ENCODE data around the gene KCNIP4. TPM values are rescaled to one million over a fixed set of nuclear protein-coding genes. Genes with fewer than 3 reads are reported as not detected.

The KCNIP4 gene
- total and polyA plus RNA-seq, 2 donors from 2014 or later: 9.8 to 43.9 TPM

GRCh38 chr4:21795091-21795490 is 153.5 kb downstream of the KCNIP4 start:
- FAIRE-seq: no peak

GRCh38 chr4:21792736-21793135 is 155.8 kb downstream of the KCNIP4 start:
- DNase-seq (no peak), FAIRE-seq (no peak)
- Histone ChIP-seq H3K27ac (ENCODE audit: low read depth in 2 of 2, low read length in 2 of 2) (no peak overlapping the region), H3K4me1 (ENCODE audit: control insufficient read depth in 2 of 3, insufficient read depth in 2 of 3, low read depth in 1 of 3, low read length in 3 of 3) (no peaks in the 10 kb centered on the region), H3K4me3 (ENCODE audit: low read length in 3 of 3) (no peak overlapping the region), H3K9me3 (ENCODE audit: control insufficient read depth in 2 of 3, insufficient read depth in 1 of 3, low read length in 3 of 3) (no peaks in the 10 kb centered on the region), H3K36me3 (ENCODE audit: control insufficient read depth in 2 of 3, insufficient read depth in 3 of 3, low read length in 3 of 3) (no peaks in the 10 kb centered on the region), H3K9ac (ENCODE audit: low read length in 3 of 3) (no peak overlapping the region), H3K27me3 (ENCODE audit: control insufficient read depth, insufficient read depth, low read length) (no peaks in the 10 kb centered on the region)
- no peak for TF ChIP-seq CTCF (IDR thresholded peaks at IDR 0.05; ENCODE audit: borderline replicate concordance, extremely low read depth, insufficient read depth)
- intact Hi-C loops (cut with DNase I): no loop called here

More at GRCh38 chr4:21795091-21795490, 153.5 kb downstream of the KCNIP4 start:
- Histone ChIP-seq H3K36me3 (ENCODE audit: control insufficient read depth in 2 of 3, insufficient read depth in 3 of 3, low read length in 3 of 3) (no peaks in the 10 kb centered on the region), H3K9ac (ENCODE audit: low read length in 3 of 3) (no peak overlapping the region), H3K4me1 (ENCODE audit: control insufficient read depth in 2 of 3, insufficient read depth in 2 of 3, low read depth in 1 of 3, low read length in 3 of 3) (no peaks in the 10 kb centered on the region), H3K9me3 (ENCODE audit: control insufficient read depth in 2 of 3, insufficient read depth in 1 of 3, low read length in 3 of 3) (no peaks in the 10 kb centered on the region), H3K27ac (ENCODE audit: low read depth in 2 of 2, low read length in 2 of 2) (no peak overlapping the region), H3K27me3 (ENCODE audit: control insufficient read depth, insufficient read depth, low read length) (no peaks in the 10 kb centered on the region), H3K4me3 (ENCODE audit: low read length in 3 of 3) (no peak overlapping the region)
- intact Hi-C loops (cut with DNase I): no loop called here
- no peak for TF ChIP-seq CTCF (IDR thresholded peaks at IDR 0.05; ENCODE audit: borderline replicate concordance, extremely low read depth, insufficient read depth)
- DNase-seq: no peak

- no peaks in the 10 kb centered on the region for H3K9me3 ChIP-seq (ENCODE audit: control insufficient read depth in 2 of 3, insufficient read depth in 1 of 3, low read length in 3 of 3)
- no peak overlapping the region for H3K9ac ChIP-seq (ENCODE audit: low read length in 3 of 3)
- no peaks in the 10 kb centered on the region for H3K36me3 ChIP-seq (ENCODE audit: control insufficient read depth in 2 of 3, insufficient read depth in 3 of 3, low read length in 3 of 3)
- peak; percentile 89 for FAIRE-seq
- DNase-seq: peak in 2 of 5 donors; percentile 29 to 42
- peak; percentile 27 for TF ChIP-seq CTCF (IDR thresholded peaks at IDR 0.05; ENCODE audit: borderline replicate concordance, extremely low read depth, insufficient read depth)
- H3K27me3 ChIP-seq (ENCODE audit: control insufficient read depth, insufficient read depth, low read length): no peaks in the 10 kb centered on the region
- intact Hi-C loops (cut with DNase I): no loop called here
- no peak overlapping the region for H3K27ac ChIP-seq (ENCODE audit: low read depth in 2 of 2, low read length in 2 of 2)
- H3K4me3 ChIP-seq (ENCODE audit: low read length in 3 of 3): no peak overlapping the region
- no peaks in the 10 kb centered on the region for H3K4me1 ChIP-seq (ENCODE audit: control insufficient read depth in 2 of 3, insufficient read depth in 2 of 3, low read depth in 1 of 3, low read length in 3 of 3)
Observed at GRCh38 chr4:21790438-21791029, 158.0 kb downstream of the KCNIP4 start.

- FAIRE-seq: no peak
Observed at GRCh38 chr4:21780148-21780547, 168.4 kb downstream of the KCNIP4 start.

More at GRCh38 chr4:21780148-21780547, 168.4 kb downstream of the KCNIP4 start:
- H3K9ac ChIP-seq (ENCODE audit: low read length in 3 of 3): no peak overlapping the region
- H3K4me3 ChIP-seq (ENCODE audit: low read length in 3 of 3): no peak overlapping the region
- H3K9me3 ChIP-seq (ENCODE audit: control insufficient read depth in 2 of 3, insufficient read depth in 1 of 3, low read length in 3 of 3): no peaks in the 10 kb centered on the region
- no peaks in the 10 kb centered on the region for H3K27me3 ChIP-seq (ENCODE audit: control insufficient read depth, insufficient read depth, low read length)
- H3K27ac ChIP-seq (ENCODE audit: low read depth in 2 of 2, low read length in 2 of 2): no peak overlapping the region
- no peaks in the 10 kb centered on the region for H3K4me1 ChIP-seq (ENCODE audit: control insufficient read depth in 2 of 3, insufficient read depth in 2 of 3, low read depth in 1 of 3, low read length in 3 of 3)
- H3K36me3 ChIP-seq (ENCODE audit: control insufficient read depth in 2 of 3, insufficient read depth in 3 of 3, low read length in 3 of 3): no peaks in the 10 kb centered on the region
- DNase-seq: no peak
- TF ChIP-seq CTCF (IDR thresholded peaks at IDR 0.05; ENCODE audit: borderline replicate concordance, extremely low read depth, insufficient read depth): no peak
- intact Hi-C loops (cut with DNase I): loop anchor here (10.0 kb wide), 2 partner anchors 615 to 915 kb away; partner anchors contain the start of gene GBA3

All from kidney (tissue), 14 donors.